ENCODE results near the gene COL19A1.
"Not testable (repeated sequence)": the region's sequence is repeated elsewhere in the genome, so short reads cannot be mapped to it uniquely, and the experiment has no call there.

COL19A1 gene

DNA sequence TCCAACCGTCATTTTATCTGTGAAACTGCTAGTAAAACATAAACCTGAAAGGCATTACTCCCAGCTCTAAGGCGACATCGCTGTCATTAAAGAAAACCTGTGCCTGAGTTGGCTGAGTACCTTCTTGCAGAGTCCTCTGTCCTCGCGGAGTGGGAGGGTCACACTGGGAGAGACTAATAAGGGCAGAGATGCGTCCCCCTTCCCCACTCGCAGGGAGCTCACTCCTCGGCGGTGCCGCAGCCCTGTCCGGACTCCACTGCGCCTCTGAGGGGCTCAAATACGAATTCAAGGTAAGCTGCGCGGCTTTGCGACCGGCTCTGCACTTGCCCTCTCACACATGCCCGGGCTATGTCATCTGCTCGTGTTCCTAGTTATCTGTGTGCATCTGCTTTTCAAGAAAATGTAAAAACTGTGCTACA lies at the start of gene COL19A1:
COL19A1 (plus strand) TSS at position 206 of the 419 bp plus-strand sequence. CDS start 13,012 bp downstream, outside the sequence.
- peak; percentile 10 for DNase-seq (ENCODE audit: low spot score)

DNA sequence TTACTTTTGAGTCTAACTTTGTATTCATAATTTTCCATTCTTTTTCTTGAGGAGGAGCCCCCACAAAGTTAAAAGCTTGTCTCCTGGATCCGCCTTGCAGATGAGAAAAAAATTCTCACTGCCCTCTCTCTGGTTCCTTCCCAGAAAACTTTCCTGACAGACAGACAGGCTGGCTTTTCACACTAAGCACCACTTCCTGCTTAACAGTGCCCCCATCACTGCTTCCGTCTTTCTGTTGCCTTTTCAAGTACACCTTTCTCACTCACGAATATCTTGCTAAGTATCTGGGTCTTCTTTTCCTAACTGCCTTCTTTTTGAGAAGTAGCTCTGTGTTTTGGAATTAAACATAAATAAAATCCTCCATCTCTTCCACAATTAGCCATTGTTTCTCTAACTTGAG lies 49.8 kb upstream of the COL19A1 start:
- DNase-seq (ENCODE audit: low spot score) = no peak

DNA sequence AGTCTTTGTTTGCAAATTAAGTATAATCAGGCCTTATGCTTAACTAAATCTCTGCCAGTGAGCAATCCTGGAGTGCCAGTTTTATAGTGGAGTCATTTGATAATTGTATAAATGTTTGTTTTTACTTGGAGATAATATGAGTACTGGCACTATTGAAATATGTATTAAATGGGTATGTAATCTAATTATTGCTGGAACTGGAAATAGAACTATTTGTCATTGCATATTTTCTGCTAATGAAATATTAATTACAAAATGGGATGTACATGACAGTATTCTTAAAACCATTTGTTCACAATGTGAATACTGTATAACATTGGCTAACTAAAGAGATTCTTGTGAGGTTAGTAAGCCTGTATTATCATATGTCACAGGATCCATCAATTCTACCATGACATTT lies 49.0 kb upstream of the COL19A1 start:
- DNase-seq (ENCODE audit: low spot score) = no peak

DNA sequence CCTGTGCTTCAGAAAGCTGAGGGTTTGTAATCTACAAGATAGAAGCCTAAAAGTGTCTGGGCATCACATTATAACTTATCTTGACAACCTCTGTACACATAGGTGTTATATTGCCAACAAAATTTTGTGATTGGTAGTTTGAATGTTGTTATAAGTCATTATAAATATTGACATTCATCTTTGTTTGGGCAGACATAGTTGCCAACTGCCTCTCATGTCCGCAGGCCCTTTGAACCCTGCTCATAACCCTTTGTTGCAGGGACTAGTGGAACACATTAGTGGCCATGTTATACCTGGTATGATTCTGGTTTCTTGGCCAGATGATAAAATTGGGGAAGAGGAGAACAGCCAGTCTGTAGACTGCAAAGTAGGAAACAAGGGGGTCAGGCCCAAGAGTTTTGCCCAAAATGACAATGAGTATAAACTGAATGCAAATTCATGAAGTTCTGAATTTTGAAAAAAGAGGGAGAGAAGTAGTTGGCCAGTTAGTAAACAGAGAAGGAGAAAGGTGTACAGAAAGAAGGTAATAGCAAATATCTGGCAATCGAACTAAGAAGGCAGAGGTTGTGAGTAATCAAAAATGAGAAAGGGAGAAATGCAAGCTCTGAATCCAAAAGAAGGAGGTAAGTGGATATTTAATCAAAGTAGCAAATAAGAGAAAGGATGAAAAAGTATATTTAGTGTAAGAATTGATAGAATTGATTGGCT lies 48.0 kb upstream of the COL19A1 start:
- no peak for DNase-seq (ENCODE audit: low spot score)

DNA sequence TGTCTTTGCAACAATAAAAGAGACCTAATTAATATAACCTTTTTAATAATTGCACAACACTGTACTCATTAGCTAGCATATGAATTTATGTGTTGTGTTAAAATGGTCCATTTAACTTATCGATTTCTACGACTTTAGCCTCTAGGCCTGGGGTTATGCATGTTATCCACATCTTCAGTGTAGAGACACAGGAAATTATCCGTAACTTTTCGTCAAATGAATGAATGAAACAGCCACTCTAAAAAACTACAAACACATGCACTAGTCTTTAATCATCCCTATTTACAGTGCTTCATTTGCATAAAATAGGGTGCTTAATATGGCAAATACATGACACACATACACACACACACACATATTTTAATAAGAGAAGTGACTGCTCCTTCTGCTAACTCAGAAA lies 47.2 kb upstream of the COL19A1 start:
- no peak for DNase-seq (ENCODE audit: low spot score)

DNA sequence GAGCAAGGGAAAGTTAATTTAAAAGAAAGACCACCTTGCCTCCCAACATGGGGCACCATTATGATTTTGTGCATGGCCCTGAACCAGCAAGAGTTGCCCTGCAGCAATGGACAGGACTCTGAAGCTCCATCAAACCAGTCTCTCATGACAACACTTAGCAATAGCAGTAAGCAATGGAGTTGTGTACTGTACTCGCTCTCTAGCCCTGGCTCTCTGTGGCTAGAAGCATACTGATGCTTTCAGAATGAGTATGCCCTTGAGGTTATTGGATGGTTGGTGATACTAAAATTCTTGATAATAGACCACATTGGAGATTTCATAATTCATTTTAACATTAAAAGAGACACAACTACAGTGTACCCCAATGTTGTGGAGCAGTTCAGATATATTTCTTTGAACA lies 46.3 kb upstream of the COL19A1 start:
- no peak for DNase-seq (ENCODE audit: low spot score)

DNA sequence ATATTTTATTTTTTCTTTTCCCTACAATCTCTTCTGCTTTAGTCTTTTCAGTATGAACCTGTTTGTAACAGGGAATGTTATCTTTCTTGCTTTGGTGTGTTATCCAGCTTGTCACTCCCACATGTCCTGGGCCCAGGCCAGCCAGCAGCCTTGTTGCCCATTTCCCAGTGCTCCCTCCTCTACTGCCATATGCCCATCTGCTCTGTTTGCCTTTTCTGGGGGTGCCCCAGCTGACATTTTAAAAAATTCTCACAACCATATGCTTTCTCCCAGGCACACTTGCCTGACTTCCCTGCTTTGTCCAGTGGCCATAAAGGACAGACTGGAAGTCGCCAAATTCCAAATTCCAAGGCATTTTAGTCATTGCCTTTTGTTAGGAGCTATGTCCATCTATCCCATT lies 45.9 kb upstream of the COL19A1 start:
- no peak for DNase-seq (ENCODE audit: low spot score)

DNA sequence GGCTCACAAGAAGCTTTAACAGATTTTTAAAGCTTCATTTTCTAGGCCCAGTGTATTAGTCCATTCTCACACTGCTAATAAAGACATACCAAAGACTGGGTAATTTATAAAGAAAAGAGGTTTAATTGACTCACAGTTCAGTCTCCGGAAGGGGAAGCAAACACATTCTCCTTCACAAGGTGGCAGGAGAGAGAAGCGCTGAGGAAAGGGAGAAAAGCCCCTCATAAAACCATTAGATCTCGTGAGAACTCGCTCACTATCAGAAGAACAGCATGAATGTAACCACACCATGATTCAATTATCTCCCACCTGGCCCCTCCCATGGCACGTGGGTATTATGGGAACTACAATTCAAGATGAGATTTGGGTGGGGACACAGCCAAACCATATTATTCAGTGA lies 42.0 kb upstream of the COL19A1 start:
- DNase-seq (ENCODE audit: low spot score) = not testable (repeated sequence)

DNA sequence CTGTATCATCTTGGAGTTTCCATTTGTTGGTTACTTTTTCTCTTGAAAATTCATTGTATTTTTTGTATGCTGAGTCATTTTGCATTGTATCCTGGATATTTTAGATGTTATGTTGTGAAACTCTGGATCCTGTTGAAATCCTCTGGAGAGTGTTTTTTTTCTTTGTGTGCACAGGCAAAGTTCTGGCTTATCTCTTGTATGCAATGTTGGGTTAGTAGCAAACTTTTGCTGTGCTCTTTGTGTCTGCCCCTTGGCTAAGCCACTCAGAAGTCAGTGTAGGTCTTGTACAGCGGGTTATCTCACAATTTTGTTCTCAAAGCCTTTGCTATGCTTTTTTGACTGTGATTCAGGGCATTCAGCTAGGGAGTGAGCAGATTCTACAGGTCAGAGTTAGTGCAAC lies 40.5 kb upstream of the COL19A1 start:
- no peak for DNase-seq (ENCODE audit: low spot score)

DNA sequence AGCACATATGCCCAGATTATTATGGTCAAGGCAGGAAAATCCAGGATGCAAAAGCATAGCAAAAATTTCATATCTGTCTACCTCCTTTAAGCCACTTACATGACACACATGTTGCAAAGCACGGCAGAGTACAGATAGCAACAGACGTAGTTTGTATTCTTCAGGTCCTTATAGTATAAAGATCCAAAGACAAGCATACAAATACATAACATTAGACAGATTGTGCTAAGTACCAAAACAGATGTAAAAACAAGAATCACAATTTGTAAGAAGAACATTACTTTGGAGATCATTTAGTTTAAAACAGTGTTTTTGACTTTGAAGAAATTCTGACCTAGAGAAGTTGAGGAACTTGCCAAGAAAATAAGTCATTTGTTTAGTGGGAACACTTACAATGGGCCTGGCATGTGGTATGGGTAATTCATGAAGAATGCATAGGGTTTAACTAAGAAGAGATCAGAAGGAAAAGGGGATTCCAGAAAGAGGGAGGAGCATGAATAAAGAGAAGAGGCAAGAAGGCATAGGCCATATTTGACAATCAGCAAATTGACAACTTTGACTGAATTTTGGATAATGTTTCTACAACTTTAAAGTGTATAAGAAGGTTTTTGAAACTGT lies 39.0 kb upstream of the COL19A1 start:
- DNase-seq (ENCODE audit: low spot score) = no peak

DNA sequence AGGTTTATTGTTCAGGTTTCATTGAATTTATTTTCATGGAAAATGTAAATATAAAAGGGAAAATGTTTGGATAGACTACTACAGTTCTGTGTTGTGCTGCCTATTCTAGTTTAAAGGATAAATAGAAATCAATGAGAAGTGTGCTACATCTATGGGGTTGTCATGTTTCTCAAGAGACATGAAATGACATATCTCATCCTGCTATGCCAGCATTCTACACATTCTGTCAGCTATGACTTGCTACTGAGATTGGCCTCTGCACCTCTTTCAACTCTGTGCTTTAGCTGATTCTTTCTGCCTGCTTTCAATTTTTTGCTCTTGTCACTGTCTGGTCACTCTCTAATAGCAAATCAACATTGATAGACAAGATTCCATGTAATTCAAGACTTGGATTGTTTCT lies 33.8 kb upstream of the COL19A1 start:
- DNase-seq (ENCODE audit: low spot score) = no peak

DNA sequence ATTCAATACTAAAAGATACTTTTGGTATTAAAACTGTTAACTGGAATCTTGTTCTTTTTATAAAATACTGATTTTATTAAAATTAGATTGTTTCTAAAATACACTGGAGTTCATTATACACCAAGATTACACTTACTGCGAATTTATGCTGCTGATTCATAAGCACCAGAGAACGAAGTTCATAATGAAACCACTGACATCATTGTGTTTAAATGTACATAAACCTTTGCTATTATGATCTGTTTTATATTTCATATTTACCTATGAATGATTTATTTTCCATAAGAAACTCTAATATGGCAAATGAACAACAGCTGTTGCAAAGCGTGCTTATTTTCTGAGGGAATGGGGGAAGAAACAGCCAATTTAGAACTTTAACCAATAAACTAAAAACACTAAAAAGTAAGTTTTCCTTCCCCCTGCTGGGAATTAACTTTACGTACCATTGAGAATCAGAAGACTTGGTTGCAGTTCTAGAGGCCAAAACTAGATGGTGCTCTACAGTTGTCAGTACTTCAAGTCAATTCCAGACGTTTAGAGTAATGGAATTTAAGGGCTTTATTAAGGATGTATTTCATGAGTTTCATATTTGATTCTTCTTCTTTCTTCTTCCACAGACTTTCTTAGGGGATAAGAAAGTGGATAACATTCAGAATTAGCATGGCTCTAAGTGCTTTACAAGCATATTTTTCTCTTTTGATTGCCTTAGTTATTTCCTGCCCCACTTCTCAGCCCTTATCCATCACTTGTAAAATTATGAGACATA lies 30.8 kb upstream of the COL19A1 start:
- peak; percentile 29 for DNase-seq (ENCODE audit: low spot score)

DNA sequence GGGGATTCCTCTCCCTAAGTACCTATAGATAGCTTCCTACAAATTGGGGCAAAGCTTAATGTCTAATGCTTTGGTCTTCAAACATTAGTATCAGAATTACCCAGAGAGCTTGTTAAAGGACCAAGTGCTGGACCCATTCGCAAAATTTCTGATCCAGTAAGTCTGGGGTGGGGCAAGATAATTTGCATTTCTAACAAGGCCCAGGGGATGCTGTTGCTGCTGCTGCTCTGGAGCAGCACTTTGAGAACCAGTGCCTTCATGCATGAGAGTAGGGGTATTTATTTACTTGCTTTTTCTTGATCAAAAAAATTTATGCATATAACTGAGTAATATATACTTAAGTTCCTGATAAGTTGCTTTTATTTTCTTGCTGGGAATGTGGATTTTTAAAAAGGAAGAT lies 24.5 kb upstream of the COL19A1 start:
- DNase-seq (ENCODE audit: low spot score) = no peak

DNA sequence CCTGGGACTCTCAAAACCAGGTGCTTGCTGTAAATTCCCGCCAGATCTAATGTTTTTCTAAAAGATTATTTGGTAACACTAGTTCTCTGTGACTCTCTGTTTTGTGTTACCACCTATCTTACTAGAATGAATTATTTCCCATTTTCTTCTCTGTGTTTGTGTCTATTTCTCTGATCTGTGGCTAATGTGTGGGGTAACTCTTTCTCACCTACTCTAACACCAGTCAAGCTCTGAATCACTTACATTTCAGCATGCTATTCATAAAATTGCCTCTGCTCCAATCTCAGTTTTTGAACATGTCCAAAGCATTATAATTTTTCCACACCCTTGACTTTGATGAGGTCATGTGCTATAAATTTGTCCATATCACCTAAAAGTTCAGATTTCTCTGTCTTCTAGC lies 23.2 kb upstream of the COL19A1 start:
- no peak for DNase-seq (ENCODE audit: low spot score)

DNA sequence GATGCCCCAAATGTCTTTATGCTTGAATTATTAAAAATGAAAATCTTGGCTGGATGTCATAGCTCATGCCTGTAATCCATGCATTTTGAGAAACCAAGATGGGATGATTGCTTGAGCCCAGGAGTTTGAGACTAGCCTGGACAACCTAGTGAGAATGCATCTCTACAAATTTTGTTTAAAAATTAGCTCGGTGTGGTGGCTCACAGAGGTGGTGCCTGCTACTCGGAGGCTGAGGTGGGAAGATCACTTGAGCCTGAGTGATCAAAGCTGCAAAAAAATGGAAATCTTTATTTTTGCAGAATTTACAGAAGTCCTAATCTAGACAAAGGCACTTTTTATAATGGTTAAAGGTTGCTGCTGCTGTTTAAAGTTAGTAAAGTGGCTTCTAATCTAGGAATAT lies 20.0 kb upstream of the COL19A1 start:
- DNase-seq (ENCODE audit: low spot score) = no peak

DNA sequence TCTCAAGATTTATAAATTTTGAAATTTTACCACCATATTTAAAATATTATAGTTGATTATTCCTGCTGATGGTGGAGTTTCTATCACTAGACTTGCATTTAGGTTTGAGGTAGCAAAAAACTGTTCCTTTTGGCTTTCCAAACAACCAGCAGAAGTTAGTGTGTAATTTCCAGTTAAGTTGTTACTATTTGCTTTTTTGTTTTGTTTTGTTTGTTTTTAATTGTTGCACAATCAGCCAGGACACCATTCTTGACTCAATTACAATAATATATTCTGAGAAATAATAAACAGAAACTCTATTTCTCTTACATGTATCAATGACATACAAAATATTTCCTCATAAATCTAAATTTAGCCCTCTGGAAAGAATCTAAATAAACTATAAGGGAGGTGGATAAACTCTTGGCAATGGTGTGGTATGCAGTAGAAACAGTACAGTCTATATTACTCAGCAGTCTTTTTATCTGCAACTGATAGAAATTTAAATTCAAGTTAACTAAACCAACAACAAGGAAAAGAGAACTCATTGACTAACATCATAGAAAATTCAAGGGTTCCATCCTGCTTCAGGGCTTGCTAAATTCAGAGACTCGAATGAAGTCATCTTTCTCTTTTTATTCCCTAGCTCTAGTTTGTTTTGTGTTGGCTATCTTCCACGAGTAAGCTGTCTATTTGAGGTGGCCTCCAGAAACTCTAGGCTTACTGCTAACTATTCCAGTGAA lies 19.4 kb upstream of the COL19A1 start:
- DNase-seq (ENCODE audit: low spot score) = no peak

DNA sequence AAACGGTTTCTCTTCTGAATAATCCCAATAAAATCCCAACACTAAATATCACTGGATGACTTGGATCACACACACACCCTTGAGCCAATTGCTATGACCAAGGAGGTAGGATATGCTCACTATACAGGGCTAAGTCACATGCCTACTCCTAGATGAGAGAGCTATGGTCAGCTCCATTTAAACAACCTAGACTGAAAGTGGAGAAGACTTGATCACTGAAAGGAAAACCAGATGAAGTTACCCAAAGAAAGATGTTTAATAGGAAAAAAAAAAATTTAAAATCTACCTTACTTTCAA lies 18.9 kb upstream of the COL19A1 start:
- no peak for DNase-seq (ENCODE audit: low spot score)

DNA sequence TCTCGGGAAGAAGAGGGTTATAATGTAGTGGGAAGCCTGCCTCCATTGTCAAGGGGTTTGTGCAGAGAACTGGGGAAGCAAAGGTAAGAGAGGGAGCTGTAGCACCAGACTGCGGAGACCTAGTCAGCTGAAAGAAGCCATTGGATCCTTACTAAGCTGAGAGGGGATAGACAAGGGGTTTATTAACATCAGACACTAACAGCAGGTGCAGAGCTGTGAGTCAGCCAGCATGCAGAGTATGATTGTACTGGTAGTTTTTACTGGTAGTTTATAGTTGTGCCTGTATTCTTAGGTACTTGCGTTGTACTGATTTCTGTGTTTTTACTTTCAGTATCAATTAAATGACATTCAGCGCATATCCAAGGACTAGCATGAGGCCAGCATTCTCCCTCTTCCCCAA lies 17.8 kb upstream of the COL19A1 start:
- no peak for DNase-seq (ENCODE audit: low spot score)

DNA sequence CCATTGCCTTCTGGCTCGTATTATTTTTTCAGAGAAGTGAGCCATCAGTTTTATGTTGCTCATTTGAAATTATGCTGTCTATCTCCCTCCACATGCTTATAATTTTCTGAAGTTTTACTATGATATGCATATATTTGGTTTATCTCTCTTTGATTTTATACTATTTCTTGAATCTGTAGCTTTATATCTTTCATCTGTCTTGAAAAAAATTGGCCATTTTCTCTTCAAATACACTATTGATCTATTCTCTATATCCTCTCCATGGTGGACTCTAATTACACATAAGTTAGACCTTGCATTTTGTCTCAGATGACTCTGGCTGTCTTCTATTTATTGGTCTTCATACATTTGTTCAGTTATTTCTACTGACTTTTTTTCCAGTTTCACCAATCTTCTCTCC lies 13.7 kb upstream of the COL19A1 start:
- no peak for DNase-seq (ENCODE audit: low spot score)

DNA sequence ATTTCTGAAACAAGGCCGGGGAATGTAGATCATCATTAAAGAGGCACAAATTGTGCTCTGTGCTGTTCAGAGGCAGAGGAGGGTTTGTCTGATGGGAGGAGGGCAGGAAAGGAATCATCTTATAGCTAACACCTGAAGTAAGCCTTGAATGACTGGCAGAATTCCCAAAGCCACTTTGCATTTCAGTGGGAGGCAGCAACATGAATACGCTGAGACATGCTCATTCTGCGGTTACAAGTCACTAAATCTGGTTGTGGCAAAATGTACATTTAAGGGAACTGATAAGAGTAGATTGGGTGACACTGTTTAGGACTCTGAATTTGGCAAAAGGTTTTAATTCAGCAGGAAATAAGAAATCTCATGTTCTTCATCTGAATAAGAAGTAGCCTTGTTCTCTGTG lies 4.4 kb upstream of the COL19A1 start:
- no peak for DNase-seq (ENCODE audit: low spot score)

DNA sequence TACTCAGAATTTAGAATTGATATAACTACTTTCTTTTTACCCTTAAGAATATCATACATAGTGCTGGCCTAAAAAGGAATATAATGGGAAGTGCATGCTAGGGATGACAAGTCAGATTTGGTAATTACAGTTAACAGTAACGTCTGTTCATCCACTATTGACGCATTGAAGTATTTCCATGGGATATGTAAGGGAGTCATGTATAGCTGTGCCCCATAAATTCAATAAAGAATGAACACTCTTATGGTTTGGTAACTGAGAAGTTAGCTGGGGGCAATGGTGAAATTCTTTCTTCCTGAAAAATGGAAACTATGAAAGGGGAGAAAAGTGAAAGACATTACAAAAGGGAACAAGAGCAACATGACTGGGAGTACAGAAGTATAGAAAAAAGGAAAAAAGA lies 2.6 kb upstream of the COL19A1 start:
- DNase-seq (ENCODE audit: low spot score) = no peak

DNA sequence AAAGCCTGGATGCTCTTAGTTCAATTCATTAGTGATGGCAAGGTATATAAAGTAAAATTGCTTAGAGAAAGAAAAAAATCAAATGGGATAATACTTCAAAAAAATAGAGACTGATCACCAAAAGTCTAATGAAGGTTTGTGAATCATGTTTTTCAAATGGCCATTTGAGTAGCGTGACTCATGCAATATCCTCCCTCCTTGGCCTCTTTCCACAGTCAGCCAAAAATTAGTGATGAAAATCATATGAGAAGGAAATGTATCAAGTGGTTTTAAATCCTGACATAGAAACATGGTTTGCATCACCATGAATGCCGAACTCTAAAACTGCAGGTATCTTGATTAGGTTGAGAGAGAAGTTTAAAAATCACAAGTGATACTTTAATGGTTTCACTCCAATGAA lies 1.2 kb upstream of the COL19A1 start:
- no peak for DNase-seq (ENCODE audit: low spot score)
